ENCODE measurements around the gene WRAP73.

Gene WRAP73

GRCh38 chr1:3658231-3658615 is 8.3 kb upstream of the WRAP73 start:
- in situ Hi-C loops (cut with HindIII; ENCODE audit: low pct_unique_long_range_greater_than_20kb, low sequenced_read_pairs), result no loop called here
- no peak for DNase-seq (ENCODE audit: low read depth in 1 of 2, low spot score in 1 of 2)

GRCh38 chr1:3657578-3658230 is 7.8 kb upstream of the WRAP73 start:
- no peak for DNase-seq (ENCODE audit: low read depth in 1 of 2, low spot score in 1 of 2)
- in situ Hi-C loops (cut with HindIII; ENCODE audit: low pct_unique_long_range_greater_than_20kb, low sequenced_read_pairs), result no loop called here
- TF ChIP-seq JUND (IDR thresholded peaks at IDR 0.05; ENCODE audit: low read depth), result no peak

More at GRCh38 chr1:3658231-3658615, 8.3 kb upstream of the WRAP73 start:
- TF ChIP-seq JUND (IDR thresholded peaks at IDR 0.05; ENCODE audit: low read depth), result no peak

- no peak for DNase-seq (ENCODE audit: low read depth in 1 of 2, low spot score in 1 of 2)
- in situ Hi-C loops (cut with HindIII; ENCODE audit: low pct_unique_long_range_greater_than_20kb, low sequenced_read_pairs), result no loop called here
- TF ChIP-seq JUND (IDR thresholded peaks at IDR 0.05; ENCODE audit: low read depth), result no peak
Observed at GRCh38 chr1:3657096-3657475, 7.2 kb upstream of the WRAP73 start.

- no peak for DNase-seq (ENCODE audit: low read depth in 1 of 2, low spot score in 1 of 2)
- in situ Hi-C loops (cut with HindIII; ENCODE audit: low pct_unique_long_range_greater_than_20kb, low sequenced_read_pairs), result no loop called here
- TF ChIP-seq JUND (IDR thresholded peaks at IDR 0.05; ENCODE audit: low read depth), result no peak
Observed at GRCh38 chr1:3656450-3657095, 6.7 kb upstream of the WRAP73 start.

GRCh38 chr1:3654549-3655281 is 4.8 kb upstream of the WRAP73 start:
- no peak for TF ChIP-seq JUND (IDR thresholded peaks at IDR 0.05; ENCODE audit: low read depth)
- in situ Hi-C loops (cut with HindIII; ENCODE audit: low pct_unique_long_range_greater_than_20kb, low sequenced_read_pairs), result no loop called here
- DNase-seq (ENCODE audit: low read depth in 1 of 2, low spot score in 1 of 2), result no peak

GRCh38 chr1:3653286-3653618 is 3.3 kb upstream of the WRAP73 start:
- in situ Hi-C loops (cut with HindIII; ENCODE audit: low pct_unique_long_range_greater_than_20kb, low sequenced_read_pairs), result no loop called here
- TF ChIP-seq JUND (IDR thresholded peaks at IDR 0.05; ENCODE audit: low read depth), result no peak

GRCh38 chr1:3652548-3653285 is 2.8 kb upstream of the WRAP73 start:
- in situ Hi-C loops (cut with HindIII; ENCODE audit: low pct_unique_long_range_greater_than_20kb, low sequenced_read_pairs), result no loop called here
- DNase-seq (ENCODE audit: low read depth in 1 of 2, low spot score in 1 of 2), result peak; percentile 41 to 52
- TF ChIP-seq JUND (IDR thresholded peaks at IDR 0.05; ENCODE audit: low read depth), result no peak

More at GRCh38 chr1:3653286-3653618, 3.3 kb upstream of the WRAP73 start:
- DNase-seq (ENCODE audit: low read depth in 1 of 2, low spot score in 1 of 2), result no peak

- DNase-seq (ENCODE audit: low read depth in 1 of 2, low spot score in 1 of 2), result peak; percentile 67
- in situ Hi-C loops (cut with HindIII; ENCODE audit: low pct_unique_long_range_greater_than_20kb, low sequenced_read_pairs), result no loop called here
- TF ChIP-seq JUND (IDR thresholded peaks at IDR 0.05; ENCODE audit: low read depth), result no peak
Observed at GRCh38 chr1:3651930-3652547, 2.1 kb upstream of the WRAP73 start, which contains the start of gene TP73. TP73 (plus strand) TSS chr1:3652516; CDS start chr1:3682366, 29,850 bp downstream.

- in situ Hi-C loops (cut with HindIII; ENCODE audit: low pct_unique_long_range_greater_than_20kb, low sequenced_read_pairs), result no loop called here
- TF ChIP-seq JUND (IDR thresholded peaks at IDR 0.05; ENCODE audit: low read depth), result no peak
- DNase-seq (ENCODE audit: low read depth in 1 of 2, low spot score in 1 of 2), result no peak
Observed at GRCh38 chr1:3651026-3651929, 1.4 kb upstream of the WRAP73 start.

GRCh38 chr1:3650248-3651025 is 534 bp upstream of the WRAP73 start:
- DNase-seq (ENCODE audit: low read depth in 1 of 2, low spot score in 1 of 2), result no peak
- TF ChIP-seq JUND (IDR thresholded peaks at IDR 0.05; ENCODE audit: low read depth), result no peak
- in situ Hi-C loops (cut with HindIII; ENCODE audit: low pct_unique_long_range_greater_than_20kb, low sequenced_read_pairs), result no loop called here

- TF ChIP-seq JUND (IDR thresholded peaks at IDR 0.05; ENCODE audit: low read depth), result no peak
- no peak for DNase-seq (ENCODE audit: low read depth in 1 of 2, low spot score in 1 of 2)
- in situ Hi-C loops (cut with HindIII; ENCODE audit: low pct_unique_long_range_greater_than_20kb, low sequenced_read_pairs), result no loop called here
Observed at GRCh38 chr1:3646596-3646995, 3.3 kb downstream of the WRAP73 start.

Data from T47D (cell line).